Measurements from ENCODE around the gene MERTK. TPM values are rescaled to one million over a fixed set of nuclear protein-coding genes. Genes with fewer than 3 reads are reported as not detected.
"Not testable (repeated sequence)": the region's sequence is repeated elsewhere in the genome, so short reads cannot be mapped to it uniquely, and the experiment has no call there.

The MERTK gene
- total RNA-seq (2014; rRNA removed; shearing (Covaris generic)) = 220 and 225 TPM in 2 replicates
- polyA plus RNA-seq (2015; cell fraction: cytosol; rRNA removed) = 166 and 193 TPM in 2 replicates
- 916 and 1,126 TPM in 2 replicates for polyA plus RNA-seq (2015; cell fraction: nucleus; rRNA removed)

DNA sequence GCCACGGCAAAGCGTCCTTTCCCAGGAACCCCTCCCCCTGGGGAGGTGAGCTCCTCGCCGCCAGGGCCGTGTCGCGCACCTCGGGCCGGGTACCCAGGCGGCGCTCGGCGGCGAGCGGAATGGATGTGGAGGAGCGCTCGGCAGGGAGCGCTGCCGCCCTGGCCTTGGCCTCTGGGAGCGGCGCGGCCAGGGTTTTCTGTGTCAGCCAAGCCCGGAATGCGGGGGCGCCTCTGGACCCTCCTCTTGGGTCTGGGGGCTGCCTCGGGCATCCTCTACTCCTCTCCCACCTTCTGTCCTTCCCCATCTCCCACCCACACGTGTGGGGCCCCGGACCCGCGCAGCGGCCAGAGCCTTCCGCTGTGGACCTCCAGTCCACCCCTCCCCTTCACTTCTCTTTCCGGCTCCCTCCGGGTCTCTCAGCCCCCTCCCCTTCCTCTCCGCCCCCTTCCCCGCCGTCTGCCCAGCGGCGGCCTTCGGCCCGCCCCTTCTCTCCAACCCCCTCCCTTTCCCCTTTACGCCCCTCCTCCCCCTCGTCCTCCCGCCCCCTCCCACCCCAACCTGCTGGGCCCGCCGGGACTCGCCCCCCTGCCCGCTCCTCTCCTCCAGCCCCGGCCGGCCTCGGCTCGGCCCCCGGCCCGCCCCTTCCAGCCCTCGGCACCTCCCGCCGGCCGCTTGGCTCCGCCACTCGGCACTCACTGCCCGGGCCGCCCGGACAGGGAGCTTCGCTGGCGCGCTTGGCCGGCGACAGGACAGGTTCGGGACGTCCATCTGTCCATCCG lies at the start of gene MERTK:
TSS of gene MERTK (plus strand) at position 684 of the 779 bp plus-strand sequence. CDS start 129 bp downstream, outside the sequence.
- in situ Hi-C loops (cut with HindIII; ENCODE audit: low pct_unique_long_range_greater_than_20kb, low sequenced_read_pairs) = no loop called here
- peak; percentile 91 for DNase-seq (ENCODE audit: low read depth, low spot score)

DNA sequence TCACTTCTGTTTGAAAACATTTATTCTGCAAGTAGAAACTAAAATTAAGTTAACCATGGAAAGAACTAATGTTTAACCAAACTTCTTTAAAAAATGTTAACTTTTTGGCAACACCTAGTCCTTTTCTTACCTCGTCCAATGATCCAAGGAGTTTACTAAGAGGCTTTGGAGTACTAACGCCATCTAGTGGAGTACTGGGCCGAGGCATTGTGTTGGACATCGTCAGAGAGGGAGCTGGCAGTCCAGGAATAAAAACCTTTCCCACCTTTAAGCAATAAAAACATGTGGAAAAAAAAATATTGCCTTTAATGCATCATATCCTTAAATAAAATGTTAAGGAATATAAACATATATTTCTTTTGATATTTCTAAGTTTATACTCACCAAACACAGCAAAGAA lies 47.8 kb upstream of the MERTK start:
- peak; percentile 15 for DNase-seq (ENCODE audit: low read depth, low spot score)
- in situ Hi-C loops (cut with HindIII; ENCODE audit: low pct_unique_long_range_greater_than_20kb, low sequenced_read_pairs) = not testable (repeated sequence)

DNA sequence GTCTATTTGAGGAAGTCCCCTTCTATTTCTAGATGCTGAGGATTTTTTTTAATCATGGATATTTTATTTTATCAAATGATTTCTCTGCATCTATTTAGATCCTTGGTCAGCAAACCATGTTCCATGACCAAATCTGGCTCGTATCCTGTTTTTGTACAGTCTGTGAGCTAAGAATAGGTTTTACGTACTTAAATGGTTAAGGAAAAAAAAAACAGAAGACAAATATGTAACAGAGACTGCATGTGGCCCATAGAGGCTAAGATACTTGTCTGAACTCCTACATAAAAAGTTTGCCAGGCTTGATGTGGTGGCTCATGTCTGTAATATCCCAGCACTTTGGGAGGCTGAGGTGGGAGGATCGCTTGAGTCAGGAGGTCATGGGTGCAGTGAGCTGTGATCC lies 45.9 kb upstream of the MERTK start:
- in situ Hi-C loops (cut with HindIII; ENCODE audit: low pct_unique_long_range_greater_than_20kb, low sequenced_read_pairs) = not testable (repeated sequence)

DNA sequence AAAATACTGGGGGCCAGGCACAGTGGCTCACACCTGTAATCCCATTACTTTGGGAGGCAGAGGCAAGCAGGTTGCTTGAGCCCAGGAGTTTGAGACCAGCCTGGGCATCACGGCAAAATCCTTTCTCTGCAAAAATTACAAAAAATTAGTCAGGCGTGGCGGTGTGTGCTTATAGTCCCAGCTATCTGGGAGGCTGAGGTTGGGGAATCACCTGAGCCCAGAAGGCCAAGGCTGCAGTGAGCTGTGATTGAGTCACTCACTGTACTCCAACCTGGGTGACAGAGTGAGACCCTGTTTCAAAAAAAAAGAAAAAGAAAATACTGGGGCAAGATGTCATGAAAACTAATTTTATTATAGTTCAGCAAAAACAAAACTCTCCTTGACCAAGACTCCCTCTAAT lies 38.4 kb upstream of the MERTK start:
- in situ Hi-C loops (cut with HindIII; ENCODE audit: low pct_unique_long_range_greater_than_20kb, low sequenced_read_pairs); DNase-seq (ENCODE audit: low read depth, low spot score): not testable (repeated sequence)

More for the DNA sequence above, 45.9 kb upstream of the MERTK start:
- DNase-seq (ENCODE audit: low read depth, low spot score) = not testable (repeated sequence)

DNA sequence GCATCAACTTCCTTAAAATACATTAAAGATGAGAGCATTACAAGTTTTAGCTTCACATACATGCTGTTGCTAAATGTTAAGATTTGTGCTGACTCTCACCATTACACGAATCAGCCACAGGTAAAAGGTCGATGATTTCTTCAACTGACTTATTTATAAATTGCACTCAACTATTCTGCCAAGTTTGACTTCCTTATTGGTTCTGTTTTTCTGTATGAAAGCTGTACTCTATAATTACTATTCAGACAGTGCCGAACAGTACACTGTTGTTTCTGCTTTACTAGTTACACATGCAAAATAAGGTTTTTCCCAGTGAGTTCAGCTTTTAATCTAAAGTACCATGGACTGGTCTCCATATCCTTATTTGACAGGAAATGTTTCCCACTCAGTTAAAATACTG lies 33.3 kb upstream of the MERTK start:
- in situ Hi-C loops (cut with HindIII; ENCODE audit: low pct_unique_long_range_greater_than_20kb, low sequenced_read_pairs); DNase-seq (ENCODE audit: low read depth, low spot score): not testable (repeated sequence)

DNA sequence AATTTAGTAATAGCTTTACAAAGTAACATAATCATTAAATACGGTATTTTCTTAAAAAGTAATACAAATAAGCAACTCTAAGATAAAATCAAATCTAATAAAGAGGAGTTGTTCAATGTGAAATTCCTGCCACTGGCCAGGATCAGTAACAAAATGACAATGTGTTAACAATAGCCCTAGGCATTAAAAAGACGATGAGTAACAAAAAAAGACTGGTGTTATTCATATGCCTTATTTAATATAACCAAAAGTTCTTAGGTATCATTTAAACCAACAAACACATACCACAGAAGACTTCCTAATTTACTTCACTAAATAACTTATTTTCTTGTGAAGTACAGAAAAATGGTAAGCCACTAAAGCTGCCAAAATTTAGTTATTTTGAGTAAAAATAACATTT lies 25.6 kb upstream of the MERTK start:
- in situ Hi-C loops (cut with HindIII; ENCODE audit: low pct_unique_long_range_greater_than_20kb, low sequenced_read_pairs); DNase-seq (ENCODE audit: low read depth, low spot score): not testable (repeated sequence)

DNA sequence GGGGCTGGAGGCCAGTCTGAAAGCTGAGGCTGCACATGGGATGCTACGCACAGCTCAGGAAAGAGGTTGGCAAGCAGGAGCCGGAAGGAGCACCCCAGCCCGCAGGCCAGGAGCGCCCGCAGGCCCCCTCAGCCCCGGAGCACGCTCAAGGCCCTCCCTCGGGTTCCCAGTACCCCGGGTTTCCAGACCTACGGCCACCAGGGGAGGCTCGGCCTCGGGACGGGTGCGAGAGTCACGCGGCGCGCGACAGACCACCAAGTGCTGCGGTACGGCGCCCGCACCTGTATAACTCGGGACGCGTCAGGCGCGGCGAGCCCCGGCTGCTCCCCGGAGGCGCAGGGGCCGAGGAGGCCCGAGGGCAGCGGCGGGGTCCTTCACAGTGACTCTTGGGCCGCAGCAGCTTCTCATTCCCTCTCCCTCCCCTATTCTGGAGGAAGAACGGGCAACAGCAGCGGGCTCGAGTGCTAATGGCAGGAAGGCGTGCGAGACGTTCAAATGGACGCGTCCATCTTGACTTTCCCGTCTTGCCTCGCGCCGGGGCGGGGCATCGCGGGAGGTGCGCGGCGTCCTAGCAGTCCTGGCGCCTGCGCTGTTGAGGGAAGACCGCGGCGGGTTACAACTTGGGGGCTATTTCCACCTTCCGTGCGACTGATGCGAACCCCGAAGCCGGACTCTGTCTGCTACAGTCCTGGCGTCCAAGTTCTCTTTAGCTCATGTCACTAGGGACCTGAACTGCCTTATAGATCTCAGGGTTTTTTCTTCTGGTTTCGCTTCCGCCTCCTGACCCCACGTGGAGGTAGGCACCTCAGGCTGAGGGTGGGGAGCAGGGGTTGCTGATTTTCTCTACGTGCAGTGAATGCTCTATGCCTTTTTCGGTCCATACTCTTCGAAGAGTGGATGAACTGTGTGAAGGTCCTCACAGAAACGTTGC lies 14.5 kb upstream of the MERTK start, which contains the start of gene ANAPC1:
TSS of gene ANAPC1 (minus strand) at position 533 of the 931 bp plus-strand sequence. CDS start 3,368 bp downstream, outside the sequence.
- in situ Hi-C loops (cut with HindIII; ENCODE audit: low pct_unique_long_range_greater_than_20kb, low sequenced_read_pairs) = no loop called here
- DNase-seq (ENCODE audit: low read depth, low spot score) = peak; percentile 86

DNA sequence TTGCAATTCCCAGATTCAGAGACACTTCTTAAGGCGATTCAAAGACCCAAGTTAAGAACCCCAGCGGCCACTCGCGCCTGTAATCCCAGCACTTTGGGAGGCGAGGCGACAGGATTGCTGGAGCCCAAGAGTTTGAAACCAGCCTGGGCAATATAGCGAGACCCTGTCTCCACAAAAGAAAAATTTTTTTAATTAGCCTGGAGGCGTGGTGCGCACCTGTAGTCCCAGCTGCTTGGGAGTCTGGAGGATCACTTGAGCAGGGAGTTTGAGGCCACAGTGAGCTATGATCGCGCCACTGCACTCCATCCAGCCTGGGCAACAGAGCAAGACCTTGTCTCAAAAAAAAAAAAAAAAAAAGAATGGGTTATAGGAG lies 13.8 kb upstream of the MERTK start:
- no peak for DNase-seq (ENCODE audit: low read depth, low spot score)
- in situ Hi-C loops (cut with HindIII; ENCODE audit: low pct_unique_long_range_greater_than_20kb, low sequenced_read_pairs) = no loop called here

DNA sequence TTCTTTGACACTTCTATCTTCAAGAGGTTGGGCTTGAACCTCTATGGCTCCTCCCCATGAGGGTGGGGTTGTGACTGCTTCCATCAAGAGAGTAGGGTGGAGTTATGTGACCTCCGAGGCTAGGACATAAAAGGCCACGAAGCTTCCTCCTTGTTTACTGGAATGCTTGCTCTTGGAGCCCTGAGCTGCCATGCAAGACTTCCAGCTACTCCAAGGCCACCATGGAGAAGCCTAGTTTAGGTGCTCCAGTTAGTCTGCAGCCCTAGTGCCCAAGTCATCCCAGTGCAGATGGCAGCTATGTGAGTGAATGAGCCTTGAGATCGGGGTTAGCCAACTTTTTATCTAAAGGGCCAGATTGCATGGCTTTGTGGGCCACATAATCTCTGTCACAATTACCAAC lies 2.4 kb upstream of the MERTK start:
- in situ Hi-C loops (cut with HindIII; ENCODE audit: low pct_unique_long_range_greater_than_20kb, low sequenced_read_pairs) = no loop called here
- DNase-seq (ENCODE audit: low read depth, low spot score) = peak; percentile 52

DNA sequence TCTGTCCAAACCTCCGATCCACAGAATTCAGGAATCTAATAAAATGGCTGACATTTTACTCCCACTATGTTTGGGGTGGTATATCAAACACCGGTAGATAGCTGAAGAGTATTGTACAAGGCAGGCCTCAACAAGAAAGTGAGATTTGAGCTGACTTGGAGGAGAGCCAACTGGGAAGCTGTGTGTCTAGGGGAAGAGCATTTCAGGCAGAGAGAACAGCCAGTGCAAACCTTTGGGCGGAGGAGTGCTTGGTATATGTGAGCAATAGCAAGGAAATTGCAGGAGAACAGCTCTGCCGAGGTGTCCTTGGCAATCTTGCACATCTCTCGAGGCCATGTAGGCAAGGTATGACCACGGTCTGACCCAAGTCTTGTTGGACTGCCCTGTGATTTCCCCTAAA lies 1.8 kb upstream of the MERTK start:
- no peak for DNase-seq (ENCODE audit: low read depth, low spot score)
- in situ Hi-C loops (cut with HindIII; ENCODE audit: low pct_unique_long_range_greater_than_20kb, low sequenced_read_pairs) = no loop called here

DNA sequence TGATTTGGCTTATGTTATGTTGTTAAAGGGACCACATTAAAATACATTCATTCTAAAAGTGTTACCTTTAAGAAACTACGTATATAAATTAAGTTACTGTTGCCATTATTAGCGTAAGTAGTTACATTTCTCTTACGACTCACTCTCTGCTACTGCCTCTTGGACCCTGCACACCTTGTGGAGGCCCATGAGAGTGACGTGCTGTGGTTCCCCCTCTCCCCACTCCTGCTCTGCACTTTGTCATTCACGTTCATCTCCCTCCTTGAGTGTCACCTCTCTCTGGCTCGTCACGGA lies 830 bp upstream of the MERTK start:
- DNase-seq (ENCODE audit: low read depth, low spot score) = no peak
- in situ Hi-C loops (cut with HindIII; ENCODE audit: low pct_unique_long_range_greater_than_20kb, low sequenced_read_pairs) = no loop called here

DNA sequence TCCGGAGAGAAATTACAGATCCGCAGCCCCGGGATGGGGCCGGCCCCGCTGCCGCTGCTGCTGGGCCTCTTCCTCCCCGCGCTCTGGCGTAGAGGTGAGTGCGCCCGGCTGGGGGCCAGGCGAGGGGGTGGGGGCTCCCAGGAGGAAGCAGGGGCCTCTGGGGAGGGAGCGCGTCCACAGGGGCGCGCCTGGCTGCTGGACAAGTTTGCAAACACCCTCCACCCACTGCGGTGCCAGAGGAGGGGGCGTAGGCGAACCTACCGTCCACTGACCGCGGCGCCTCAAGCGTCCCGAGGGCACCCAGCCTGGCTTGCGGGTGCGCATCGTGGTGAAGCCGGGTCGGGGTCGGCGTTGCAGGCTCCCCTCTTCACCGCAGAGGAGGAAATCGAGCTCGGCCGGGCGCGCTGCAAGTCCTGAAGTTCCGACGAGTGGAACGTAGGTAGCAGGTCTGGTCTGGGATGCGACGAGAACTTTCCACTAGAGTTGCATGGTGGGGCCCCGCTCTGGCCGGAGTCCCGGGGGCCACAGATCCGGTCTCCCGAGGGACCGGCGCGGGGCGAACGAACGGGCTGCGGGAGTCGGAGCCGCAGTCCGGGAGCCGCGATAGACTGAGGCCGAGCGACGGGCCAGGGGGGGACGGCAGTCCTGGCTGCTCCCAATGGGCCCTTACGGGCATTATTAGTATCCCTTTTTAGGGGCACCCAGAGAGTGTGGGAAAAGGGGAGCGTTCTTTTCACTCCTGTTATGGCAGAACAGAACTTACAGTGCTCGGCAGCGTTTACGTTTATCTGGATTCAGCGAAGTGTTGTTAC lies 502 bp downstream of the MERTK start:
- no peak for DNase-seq (ENCODE audit: low read depth, low spot score)
- in situ Hi-C loops (cut with HindIII; ENCODE audit: low pct_unique_long_range_greater_than_20kb, low sequenced_read_pairs) = no loop called here

DNA sequence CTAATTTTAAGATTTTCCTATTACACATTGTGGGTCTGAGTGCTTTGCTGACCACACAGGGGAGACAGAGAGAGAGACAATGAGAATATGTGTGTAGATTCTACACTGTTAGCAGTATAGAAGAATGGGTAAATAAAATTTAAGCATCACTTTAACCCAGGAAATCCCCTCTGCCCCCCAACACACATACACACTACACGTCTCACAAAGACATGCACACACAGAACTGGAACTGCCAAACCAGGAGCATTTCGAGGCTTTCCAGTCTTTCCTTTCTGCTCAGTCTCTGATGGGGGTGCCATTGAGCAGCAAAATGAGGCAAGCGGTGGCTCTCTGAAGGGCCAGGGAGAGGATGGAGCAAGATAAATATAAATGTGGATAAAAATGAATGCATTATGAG lies 2.5 kb downstream of the MERTK start:
- peak; percentile 63 for DNase-seq (ENCODE audit: low read depth, low spot score)
- in situ Hi-C loops (cut with HindIII; ENCODE audit: low pct_unique_long_range_greater_than_20kb, low sequenced_read_pairs) = no loop called here

DNA sequence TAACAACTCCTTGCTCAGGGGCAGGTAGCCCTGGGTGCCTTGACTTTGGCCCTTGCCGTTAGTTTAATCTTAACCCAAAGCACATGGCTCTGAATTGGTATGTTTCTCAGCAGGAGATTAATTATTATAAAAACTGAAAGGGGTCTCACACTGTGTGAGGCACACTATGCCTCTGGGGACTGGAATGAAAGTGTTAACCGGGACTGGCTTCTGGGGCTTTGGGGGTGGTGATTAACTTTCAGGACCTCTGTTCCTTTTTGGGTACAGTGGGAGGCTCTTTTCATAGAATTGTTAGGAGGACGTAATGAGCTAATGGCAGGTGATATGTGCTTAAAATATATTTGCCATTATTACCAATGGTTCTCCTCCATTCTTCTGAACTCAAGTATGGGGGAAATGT lies 5.1 kb downstream of the MERTK start:
- in situ Hi-C loops (cut with HindIII; ENCODE audit: low pct_unique_long_range_greater_than_20kb, low sequenced_read_pairs) = no loop called here
- DNase-seq (ENCODE audit: low read depth, low spot score) = no peak

DNA sequence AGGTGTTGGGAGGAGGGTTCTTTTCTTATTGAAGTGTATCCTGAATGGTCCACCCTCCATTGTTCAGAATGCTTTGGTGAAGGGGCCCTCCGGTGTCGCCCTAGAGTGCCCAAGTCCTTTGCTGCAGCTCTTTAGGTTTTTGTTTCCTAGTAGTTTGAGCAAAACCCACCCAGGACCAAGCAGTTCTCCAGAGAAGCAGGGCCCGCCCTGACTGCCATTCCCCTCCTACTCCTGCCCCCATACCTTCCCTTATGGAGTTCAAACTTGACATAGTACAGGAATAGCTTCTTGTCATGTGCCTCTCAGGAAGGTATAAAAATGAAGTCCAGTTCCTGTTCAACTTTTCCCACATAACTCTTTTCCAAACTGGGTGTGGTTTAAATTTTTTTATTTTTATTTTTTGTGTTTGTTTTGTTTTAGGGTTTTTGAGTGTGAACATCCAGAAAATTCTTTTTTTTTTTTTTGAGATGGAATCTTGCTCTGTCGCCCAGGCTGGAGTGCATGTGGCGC lies 5.6 kb downstream of the MERTK start:
- in situ Hi-C loops (cut with HindIII; ENCODE audit: low pct_unique_long_range_greater_than_20kb, low sequenced_read_pairs) = no loop called here

DNA sequence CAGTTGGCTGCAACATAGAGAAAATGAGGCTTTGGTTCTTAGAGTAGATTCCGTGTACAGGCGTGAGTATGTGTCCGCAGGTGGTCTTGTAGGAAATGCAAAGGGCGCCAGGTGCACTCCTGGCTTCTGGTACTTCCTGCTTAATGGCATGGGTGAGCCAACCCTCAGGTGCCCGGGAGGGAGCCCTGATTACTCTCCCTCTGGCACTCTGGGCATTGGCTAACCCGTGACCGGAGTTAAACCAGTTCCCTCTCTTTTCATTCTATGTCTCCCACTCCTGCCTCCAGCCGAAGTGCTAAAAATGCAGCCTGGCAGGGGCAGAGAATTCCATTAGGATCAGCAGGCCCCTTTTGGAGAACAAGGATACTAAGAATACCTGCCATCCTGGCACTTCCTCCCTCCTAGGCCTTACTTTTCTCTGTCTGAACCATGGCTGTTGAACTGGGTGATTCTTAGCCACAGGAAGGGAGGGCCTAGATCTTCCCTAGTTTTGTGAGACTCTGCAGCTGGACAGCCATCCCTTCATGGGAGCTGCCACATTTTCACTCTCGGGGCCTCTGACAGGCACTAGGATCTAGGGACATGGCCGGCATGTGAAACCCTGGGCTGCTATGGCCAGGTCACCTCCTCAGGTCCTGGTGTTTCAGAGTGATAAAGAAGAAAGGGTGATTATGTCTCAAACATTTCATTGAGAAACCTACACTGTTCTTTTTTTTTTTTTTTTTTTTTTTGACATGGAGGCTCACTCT lies 6.5 kb downstream of the MERTK start:
- in situ Hi-C loops (cut with HindIII; ENCODE audit: low pct_unique_long_range_greater_than_20kb, low sequenced_read_pairs) = no loop called here
- DNase-seq (ENCODE audit: low read depth, low spot score) = no peak

More for the DNA sequence above, 5.6 kb downstream of the MERTK start:
- no peak for DNase-seq (ENCODE audit: low read depth, low spot score)

DNA sequence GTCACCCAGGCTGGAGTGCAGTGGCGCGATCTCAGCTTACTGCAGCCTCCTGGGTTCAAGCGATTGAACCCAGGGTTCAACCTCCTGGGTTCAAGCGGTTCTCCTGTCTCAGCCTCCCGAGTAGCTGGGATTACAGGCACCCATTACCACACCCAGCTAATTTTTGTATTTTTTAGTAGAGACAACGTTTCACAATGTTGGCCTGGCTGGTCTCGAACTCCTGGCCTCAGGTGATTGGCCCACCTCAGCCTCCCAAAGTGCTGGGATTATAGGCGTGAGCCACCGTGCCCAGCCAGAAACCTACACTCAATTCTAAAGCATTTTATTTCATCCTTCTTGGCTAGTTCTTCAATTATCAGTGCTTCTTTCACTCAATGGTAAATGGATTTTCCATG lies 7.1 kb downstream of the MERTK start:
- in situ Hi-C loops (cut with HindIII; ENCODE audit: low pct_unique_long_range_greater_than_20kb, low sequenced_read_pairs) = not testable (repeated sequence)

More for the DNA sequence above, 7.1 kb downstream of the MERTK start:
- DNase-seq (ENCODE audit: low read depth, low spot score) = not testable (repeated sequence)
